Activated CD8-positive, alpha-beta T cell treated with anti-CD3 and anti-CD28 coated beads for 36 hours (primary cell): Measurements from ENCODE around the gene ZFR. TPM values are rescaled to one million over a fixed set of nuclear protein-coding genes. Genes with fewer than 3 reads are reported as not detected.

Source experiments
- ATAC-seq: fragments of 200-7000 bp; cut with Tn5 transposase; one replicate; pipeline ENCODE4 v1.10.0; 2021; ENCODE audit warnings: mild to moderate bottlenecking, moderate library complexity
- CTCF ChIA-PET: fragments of 350-600 bp; sonication (Branson Sonifier 250); formaldehyde crosslinking; loops from one replicate; lab custom pipeline; 2021; ENCODE audit warnings: antibody characterized with exemption; lab: Charles Lee
- POLR2A ChIA-PET: fragments of 350-600 bp; sonication (Branson Sonifier 250); formaldehyde crosslinking; loops from one replicate; lab custom pipeline; 2021; ENCODE audit warnings: antibody characterized with exemption; lab: Charles Lee
- DNase-seq: peaks from one replicate; pipeline ENCODE4 v3.0.0-alpha.2; 2020
- H3K27ac Mint-ChIP-seq: one replicate; pipeline ENCODE4 v1.8.0; 2021; ENCODE audit warnings: mild to moderate bottlenecking, mixed read lengths
- H3K27me3 Mint-ChIP-seq: one replicate; pipeline ENCODE4 v1.8.0; 2021; ENCODE audit warnings: mixed read lengths
- H3K36me3 Mint-ChIP-seq: one replicate; pipeline ENCODE4 v1.8.0; 2021; ENCODE audit warnings: low read depth, mixed read lengths
- H3K4me1 Mint-ChIP-seq: one replicate; pipeline ENCODE4 v1.8.0; 2021; ENCODE audit warnings: low read depth, mixed read lengths
- H3K4me3 Mint-ChIP-seq: one replicate; pipeline ENCODE4 v1.8.0; 2021; ENCODE audit warnings: mild to moderate bottlenecking, moderate library complexity, mixed read lengths
- H3K9me3 Mint-ChIP-seq: one replicate; pipeline ENCODE4 v1.8.0; 2021; ENCODE audit warnings: mixed read lengths
- CTCF ChIP-seq: fragments of 200-600 bp; IDR thresholded peaks from one replicate; pipeline ENCODE4 v1.8.0; 2022; ENCODE audit warnings: antibody characterized with exemption, mild to moderate bottlenecking
- intact Hi-C: fragments of 100-400 bp; cut with micrococcal nuclease; formaldehyde crosslinking; loops from one replicate; pipeline ENCODE4 v1.10.0; 2022
- total RNA-seq, 2 experiments: library from RNA; stranded (reverse); gene quantifications; one replicate each; pipeline ENCODE4 v1.2.3, GENCODE V29; 2021

Gene ZFR
- total RNA-seq, 2 experiments from 2014 or later = 56.8 to 59.2 TPM

GRCh38 chr5:32365623-32366022 lies 78.9 kb downstream of the ZFR start:
- CTCF ChIA-PET = interaction anchor here (0.7 to 2.3 kb wide), 6 partner anchors 16 to 224 kb away, joined by 3 to 6 read pairs (median 3); no protein-coding TSS in a partner anchor
- no peaks in the 10 kb centered on the region for H3K27me3 Mint-ChIP-seq

GRCh38 chr5:32363030-32363429 lies 81.5 kb downstream of the ZFR start:
- H3K27ac Mint-ChIP-seq = no peak overlapping the region
- no peaks in the 10 kb centered on the region for H3K27me3 Mint-ChIP-seq
- ATAC-seq (no peak), DNase-seq (no peak)
- no peaks in the 10 kb centered on the region for H3K4me1 Mint-ChIP-seq
- CTCF ChIA-PET = no interaction called here
- POLR2A ChIA-PET = no interaction called here
- peaks cover 26% of the 10 kb centered on the region for H3K36me3 Mint-ChIP-seq
- no peak for TF ChIP-seq CTCF
- H3K9me3 Mint-ChIP-seq = no peaks in the 10 kb centered on the region
- no peak overlapping the region for H3K4me3 Mint-ChIP-seq
- intact Hi-C loops = no loop called here

More at GRCh38 chr5:32365623-32366022, 78.9 kb downstream of the ZFR start:
- TF ChIP-seq CTCF = no peak
- POLR2A ChIA-PET = no interaction called here
- ATAC-seq (no peak), DNase-seq (no peak)
- H3K4me3 Mint-ChIP-seq = no peak overlapping the region
- no peaks in the 10 kb centered on the region for H3K4me1 Mint-ChIP-seq
- peaks cover 25% of the 10 kb centered on the region for H3K36me3 Mint-ChIP-seq
- no peak overlapping the region for H3K27ac Mint-ChIP-seq
- intact Hi-C loops = no loop called here
- H3K9me3 Mint-ChIP-seq = no peaks in the 10 kb centered on the region

- Mint-ChIP-seq H3K27ac (no peak overlapping the region), H3K4me3 (no peak overlapping the region), H3K4me1 (peaks cover 4% of the 10 kb centered on the region), H3K27me3 (no peaks in the 10 kb centered on the region), H3K9me3 (no peaks in the 10 kb centered on the region), H3K36me3 (peaks cover 26% of the 10 kb centered on the region)
- POLR2A ChIA-PET = no interaction called here
- intact Hi-C loops = no loop called here
- no peak for ATAC-seq
- DNase-seq = no peak
- no peak for TF ChIP-seq CTCF
- CTCF ChIA-PET = no interaction called here
Measured at GRCh38 chr5:32362527-32362926, 82.0 kb downstream of the ZFR start.

GRCh38 chr5:32360906-32361305 lies 83.6 kb downstream of the ZFR start:
- ChIA-PET POLR2A (no interaction called here), CTCF (no interaction called here)
- H3K4me3 Mint-ChIP-seq = no peak overlapping the region
- H3K4me1 Mint-ChIP-seq = peaks cover 4% of the 10 kb centered on the region
- TF ChIP-seq CTCF = no peak
- peaks cover 32% of the 10 kb centered on the region for H3K36me3 Mint-ChIP-seq
- no peaks in the 10 kb centered on the region for H3K27me3 Mint-ChIP-seq
- no peaks in the 10 kb centered on the region for H3K9me3 Mint-ChIP-seq
- no peak overlapping the region for H3K27ac Mint-ChIP-seq
- no peak for ATAC-seq
- no peak for DNase-seq
- intact Hi-C loops = no loop called here

- POLR2A ChIA-PET = no interaction called here
- H3K27ac Mint-ChIP-seq = no peak overlapping the region
Measured at GRCh38 chr5:32358611-32359010, 85.9 kb downstream of the ZFR start.

More at GRCh38 chr5:32358611-32359010, 85.9 kb downstream of the ZFR start:
- no peaks in the 10 kb centered on the region for H3K9me3 Mint-ChIP-seq
- intact Hi-C loops = no loop called here
- CTCF ChIA-PET = interaction anchor here (1.0 kb wide), 1 partner anchor 231 kb away, joined by 3 read pairs; no protein-coding TSS in a partner anchor
- no peaks in the 10 kb centered on the region for H3K27me3 Mint-ChIP-seq
- H3K4me1 Mint-ChIP-seq = peaks cover 4% of the 10 kb centered on the region
- no peak for TF ChIP-seq CTCF
- H3K4me3 Mint-ChIP-seq = no peak overlapping the region
- ATAC-seq = no peak
- DNase-seq = no peak
- H3K36me3 Mint-ChIP-seq = peaks cover 41% of the 10 kb centered on the region
